Ammon's horn (tissue), 1 donor: ENCODE data around the gene HLA-G.
"Not testable (repeated sequence)": the region's sequence is repeated elsewhere in the genome, so short reads cannot be mapped to it uniquely, and the experiment has no call there.

Experiments
- DNase-seq: peaks from one replicate; pipeline ENCODE4 v3.0.0-alpha.2; 2016; ENCODE audit warnings: low spot score

HLA-G gene

GRCh38 chr6:29870104-29870503, 42.5 kb downstream of the HLA-G start:
- DNase-seq = no peak

GRCh38 chr6:29872791-29873190, 45.2 kb downstream of the HLA-G start:
- DNase-seq = no peak

GRCh38 chr6:29875257-29875656, 47.6 kb downstream of the HLA-G start:
- no peak for DNase-seq

- DNase-seq = not testable (repeated sequence)
Observed at GRCh38 chr6:29875734-29876133, 48.1 kb downstream of the HLA-G start.
